GM12878 (cell line): ENCODE results near the gene PRCC. TPM values are rescaled to one million over a fixed set of nuclear protein-coding genes. Genes with fewer than 3 reads are reported as not detected.

ENCODE experiments used
- ATAC-seq: fragments of 200-7000 bp; cut with Tn5 transposase; 3 replicates; pipeline ENCODE4 v1.9.1; 2020; ENCODE audit warnings: mild to moderate bottlenecking, moderate library complexity
- BruUV-seq: library from RNA; stranded (reverse); fragments of 400-500 nt; replicated peaks from 2 replicates; lab custom pipeline; 2021; lab: Mats Ljungman, UMichigan
- CTCF ChIA-PET: fragments of 300-600 bp; sonication (Branson Sonifier 250); formaldehyde crosslinking; extraction: SDS; loops from one replicate; lab custom pipeline; 2021; ENCODE audit warnings: inconsistent platforms; lab: Yijun Ruan, JAX
- POLR2A ChIA-PET: fragments of 350-600 bp; formaldehyde crosslinking; extraction: SDS; loops from one replicate; lab custom pipeline; 2021; ENCODE audit warnings: inconsistent platforms; lab: Charles Lee
- RAD21 ChIA-PET: fragments of 300-600 bp; sonication (Branson Sonifier 250); formaldehyde crosslinking; loops from one replicate; lab custom pipeline; 2023; ENCODE audit warnings: antibody characterized with exemption; ENCODE audit not compliant: unreplicated experiment; lab: Charles Lee
- SMC1A ChIA-PET: fragments of 300-600 bp; sonication (Branson Sonifier 250); formaldehyde crosslinking; loops from one replicate; lab custom pipeline; 2023; ENCODE audit not compliant: unreplicated experiment, uncharacterized antibody; lab: Charles Lee
- DNase-seq: peaks from one replicate; pipeline ENCODE4 v3.0.0-alpha.2; 2011; ENCODE audit warnings: low read depth, low spot score
- FAIRE-seq: peaks from 3 replicates; lab custom pipeline; 2011; peaks lifted over from hg19 to GRCh38; lab: Jason Lieb, UNC
- H2AFZ ChIP-seq: 2 replicates; pipeline ENCODE4 v1.6.0; 2011; ENCODE audit warnings: low read depth, low read length, control low read depth; ENCODE audit not compliant: control insufficient read depth
- H3K27ac ChIP-seq: 2 replicates; pipeline ENCODE4 v1.5.1; 2011; ENCODE audit warnings: control low read depth; ENCODE audit not compliant: control insufficient read depth, insufficient read depth
- H3K27me3 ChIP-seq, 2 experiments: replicated peaks in 1 of 2; 2 replicates each; pipeline versions ENCODE4 v1.6.0 to v1.6.1; 2011; ENCODE audit warnings: low read length in 1 of 2; ENCODE audit not compliant: control insufficient read depth in 2 of 2, insufficient read depth in 2 of 2
- H3K36me3 ChIP-seq, 2 experiments: 2 replicates each; pipeline ENCODE4 v1.5.1; 2011; ENCODE audit warnings: low read length in 1 of 2; ENCODE audit not compliant: control insufficient read depth in 2 of 2, insufficient read depth in 2 of 2
- H3K4me1 ChIP-seq: 2 replicates; pipeline ENCODE4 v1.6.1; 2011; ENCODE audit warnings: mild to moderate bottlenecking, low read length, moderate library complexity, mixed read lengths; ENCODE audit not compliant: control insufficient read depth, insufficient read depth
- H3K4me2 ChIP-seq: 2 replicates; pipeline ENCODE4 v1.6.0; 2011; ENCODE audit warnings: control low read depth; ENCODE audit not compliant: control insufficient read depth, insufficient read depth
- H3K4me3 ChIP-seq: fragments of 200-600 bp; sonication (generic); 2 replicates; pipeline ENCODE4 v1.5.1; 2016
- H3K79me2 ChIP-seq: 2 replicates; pipeline ENCODE4 v1.6.0; 2011; ENCODE audit warnings: low read length; ENCODE audit not compliant: control insufficient read depth, insufficient read depth
- H3K9ac ChIP-seq: 2 replicates; pipeline ENCODE4 v1.8.0; 2011; ENCODE audit warnings: low read length, control low read depth, mixed read lengths; ENCODE audit not compliant: control insufficient read depth, insufficient read depth
- H3K9me3 ChIP-seq: replicated peaks from 3 replicates; pipeline ENCODE4 v1.5.1; 2011; ENCODE audit warnings: mild to moderate bottlenecking, low read length; ENCODE audit not compliant: control insufficient read depth, insufficient read depth
- H4K20me1 ChIP-seq: 2 replicates; pipeline ENCODE4 v1.6.0; 2011; ENCODE audit not compliant: control insufficient read depth, insufficient read depth
- KLF5 ChIP-seq: fragments of 450-650 bp; IDR thresholded peaks from 2 replicates; pipeline ENCODE4 v1.6.1; 2014; ENCODE audit warnings: mild to moderate bottlenecking; ENCODE audit not compliant: partially characterized antibody
- MEF2A ChIP-seq: IDR thresholded peaks from 2 replicates; pipeline ENCODE4 v1.6.1; 2011; ENCODE audit warnings: low read depth, mild to moderate bottlenecking, low read length, moderate library complexity; ENCODE audit not compliant: insufficient read depth
- MYC ChIP-seq: IDR thresholded peaks from 2 replicates; pipeline ENCODE4 v1.6.1; 2011; ENCODE audit warnings: mild to moderate bottlenecking, low read length, moderate library complexity, inconsistent platforms; ENCODE audit not compliant: insufficient read depth, insufficient replicate concordance, insufficient read length, severe bottlenecking
- RUNX3 ChIP-seq: IDR thresholded peaks from 2 replicates; pipeline ENCODE4 v1.6.1; 2012; ENCODE audit warnings: low read length, inconsistent platforms
- ZNF622 ChIP-seq: fragments of 450-650 bp; IDR thresholded peaks from 2 replicates; pipeline ENCODE4 v1.6.1; 2017; ENCODE audit warnings: mild to moderate bottlenecking, inconsistent platforms
- WGBS: methylation state at CpG from one replicate; pipeline ENCODE4 v1.1.6; 2016; ENCODE audit warnings: low lambda C conversion rate; ENCODE audit not compliant: insufficient replicate concordance, insufficient coverage; ENCODE audit errors: missing lambda C conversion rate; 5-methylcytosine and 5-hydroxymethylcytosine counted together
- in situ Hi-C: fragments of 300-500 bp; cut with MboI; formaldehyde crosslinking; loops from 9 replicates; pipeline ENCODE4 v1.14.3; 2018; ENCODE audit warnings: mixed read lengths
- intact Hi-C: fragments of 100-400 bp; cut with micrococcal nuclease; formaldehyde crosslinking; loops from one replicate; pipeline ENCODE4 v1.14.2; 2022; ENCODE audit not compliant: unreplicated experiment
- polyA plus RNA-seq, 11 experiments: library from polyadenylated mRNA; depleted of rRNA in 4 of 11; unstranded in 6 of 11; stranded (reverse) in 5 of 11; fragments of >200 nt; fragmentation: Nextera tagmentation in 4 of 11; fragmentation: Illumina TruSeq in 1 of 11; extraction: Ambion mirVana in 4 of 11; extraction: Trizol in 1 of 11; gene quantifications; 1 replicate in 1 of 11; 2 replicates in 10 of 11; pipeline versions ENCODE4 v1.2.1 to v1.2.3, GENCODE V29; 2011 to 2016; ENCODE audit warnings: inconsistent platforms in 2 of 11, missing spikeins in 2 of 11, low read depth in 1 of 11
- total RNA-seq, 4 experiments: library from RNA; depleted of rRNA in 3 of 4; stranded (reverse); fragments of >200 nt in 3 of 4; fragmentation: Illumina TruSeq in 1 of 4; extraction: Trizol in 1 of 4; gene quantifications; 2 replicates each; pipeline versions ENCODE4 v1.2.1 to v1.2.3, GENCODE V29; 2013 to 2021
- TF ChIP-seq, protein P1 (sequence below): fragments of 150-350 bp; IDR thresholded peaks from 2 replicates; pipeline ENCODE4 v1.6.1; 2016; ENCODE audit warnings: low read depth, low read length

Gene PRCC
- total and polyA plus RNA-seq, 10 of the 15 experiments (the other 5 are each of a cell fraction or from before 2014, with no cell fraction given), result 23.8 to 132 (median 63.1) TPM

DNA sequence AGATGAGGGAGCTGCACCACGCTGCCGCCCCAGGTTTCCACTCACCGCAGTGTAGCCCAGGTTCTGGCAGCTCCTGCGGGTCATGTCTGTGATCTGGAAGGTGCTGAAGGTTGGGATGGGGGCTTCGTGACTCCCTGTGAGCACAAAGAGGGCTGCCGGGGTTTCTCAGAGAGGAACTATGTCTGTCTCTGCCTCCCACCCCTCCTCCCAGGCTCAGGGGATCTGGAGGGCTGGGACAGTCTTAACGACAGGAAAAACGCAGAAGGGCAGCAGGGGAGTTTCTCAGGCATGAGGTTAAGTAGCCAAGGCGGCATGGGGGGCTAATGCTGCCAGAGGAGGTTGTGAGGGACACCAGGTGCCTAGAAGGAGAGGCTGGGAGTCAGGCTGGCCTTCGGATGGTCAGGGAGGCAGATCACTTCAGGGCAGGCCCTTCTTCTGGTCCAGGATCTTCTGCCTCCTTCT, 48.7 kb downstream of the PRCC start:
- peak overlapping the region; percentile 45; the same call in 1 of the 2 replicates for H3K27ac ChIP-seq
- ChIA-PET SMC1A (interaction anchor here (0.7 to 3.3 kb wide), 5 partner anchors 14 to 90 kb away, joined by 3 to 20 read pairs (median 4); partner anchors contain the start of gene MRPL24), POLR2A (interaction anchor here (0.6 to 2.1 kb wide), 4 partner anchors 8 to 87 kb away, joined by 3 to 6 read pairs (median 4); partner anchors contain the start of genes ISG20L2 and METTL25B)
- H3K27me3 ChIP-seq, result no peaks in the 10 kb centered on the region
- H3K9ac ChIP-seq, result peak overlapping the region; percentile 71
- intact Hi-C loops, result no loop called here
- no peaks in the 10 kb centered on the region; a peak in 1 of 4 replicates for H3K36me3 ChIP-seq
- H4K20me1 ChIP-seq, result no peaks in the 10 kb centered on the region
- peak overlapping the region; percentile 90 for H2AFZ ChIP-seq
- H3K79me2 ChIP-seq, result no peaks in the 10 kb centered on the region
- peaks cover 20% of the 10 kb centered on the region for H3K4me1 ChIP-seq
- peak; percentile 5 for ATAC-seq
- 71% methylated on average over 10 of the region's 10 CpGs for WGBS
- in situ Hi-C loops, result no loop called here
- TF ChIP-seq, protein P1, sequence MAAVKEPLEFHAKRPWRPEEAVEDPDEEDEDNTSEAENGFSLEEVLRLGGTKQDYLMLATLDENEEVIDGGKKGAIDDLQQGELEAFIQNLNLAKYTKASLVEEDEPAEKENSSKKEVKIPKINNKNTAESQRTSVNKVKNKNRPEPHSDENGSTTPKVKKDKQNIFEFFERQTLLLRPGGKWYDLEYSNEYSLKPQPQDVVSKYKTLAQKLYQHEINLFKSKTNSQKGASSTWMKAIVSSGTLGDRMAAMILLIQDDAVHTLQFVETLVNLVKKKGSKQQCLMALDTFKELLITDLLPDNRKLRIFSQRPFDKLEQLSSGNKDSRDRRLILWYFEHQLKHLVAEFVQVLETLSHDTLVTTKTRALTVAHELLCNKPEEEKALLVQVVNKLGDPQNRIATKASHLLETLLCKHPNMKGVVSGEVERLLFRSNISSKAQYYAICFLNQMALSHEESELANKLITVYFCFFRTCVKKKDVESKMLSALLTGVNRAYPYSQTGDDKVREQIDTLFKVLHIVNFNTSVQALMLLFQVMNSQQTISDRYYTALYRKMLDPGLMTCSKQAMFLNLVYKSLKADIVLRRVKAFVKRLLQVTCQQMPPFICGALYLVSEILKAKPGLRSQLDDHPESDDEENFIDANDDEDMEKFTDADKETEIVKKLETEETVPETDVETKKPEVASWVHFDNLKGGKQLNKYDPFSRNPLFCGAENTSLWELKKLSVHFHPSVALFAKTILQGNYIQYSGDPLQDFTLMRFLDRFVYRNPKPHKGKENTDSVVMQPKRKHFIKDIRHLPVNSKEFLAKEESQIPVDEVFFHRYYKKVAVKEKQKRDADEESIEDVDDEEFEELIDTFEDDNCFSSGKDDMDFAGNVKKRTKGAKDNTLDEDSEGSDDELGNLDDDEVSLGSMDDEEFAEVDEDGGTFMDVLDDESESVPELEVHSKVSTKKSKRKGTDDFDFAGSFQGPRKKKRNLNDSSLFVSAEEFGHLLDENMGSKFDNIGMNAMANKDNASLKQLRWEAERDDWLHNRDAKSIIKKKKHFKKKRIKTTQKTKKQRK, result no peak
- TF ChIP-seq MYC (no peak), MEF2A (no peak), ZNF622 (no peak), KLF5 (no peak), RUNX3 (no peak)
- TF ChIP-seq, all 136 proteins: peak for 0
- RAD21 ChIA-PET, result interaction anchor here (1.1 to 1.6 kb wide), 4 partner anchors 9 to 90 kb away, joined by 3 to 7 read pairs (median 5); partner anchors contain the start of gene MRPL24
- FAIRE-seq (no peak), DNase-seq (no peak)
- H3K9me3 ChIP-seq, result no peaks in the 10 kb centered on the region
- BruUV-seq, result no TSS peak
- peak overlapping the region; percentile 82 for H3K4me2 ChIP-seq
- H3K4me3 ChIP-seq, result peak overlapping the region; percentile 53; the same call in 1 of the 2 replicates
- CTCF ChIA-PET, result interaction anchor here (1.0 to 2.9 kb wide), 4 partner anchors 17 to 90 kb away, joined by 3 to 19 read pairs (median 12); partner anchors contain the start of gene NTRK1
